Breast epithelium (tissue), 4 donors: Measurements from ENCODE around the gene BZW2. TPM values are rescaled to one million over a fixed set of nuclear protein-coding genes. Genes with fewer than 3 reads are reported as not detected.

Source experiments
- DNase-seq, 2 donors: peaks; one replicate each; pipeline ENCODE4 v3.0.0-alpha.2; 2019; ENCODE audit warnings: low spot score in 2 of 2
- H3K27ac ChIP-seq, 2 donors: fragments of 200-600 bp; sonication (generic) in 1 of 2; one replicate each; pipeline ENCODE4 v1.5.1; 2016 to 2019; ENCODE audit warnings: mild to moderate bottlenecking in 1 of 2
- H3K27me3 ChIP-seq, 2 donors: fragments of 200-600 bp; sonication (generic) in 1 of 2; one replicate each; pipeline versions ENCODE4 v1.5.1 to v1.6.0; 2017 to 2019; ENCODE audit warnings: control low read depth in 1 of 2, mild to moderate bottlenecking in 1 of 2
- H3K36me3 ChIP-seq: fragments of 200-600 bp; one replicate; pipeline ENCODE4 v1.5.1; 2019
- H3K4me1 ChIP-seq, 2 donors: fragments of 200-600 bp; sonication (generic); one replicate each; pipeline ENCODE4 v1.5.1; 2016 to 2019; ENCODE audit warnings: control low read depth in 1 of 2
- H3K4me3 ChIP-seq, 3 donors: fragments of 200-600 bp; sonication (generic); 1 replicate in 2 of 3; 2 replicates in 1 of 3; pipeline ENCODE4 v1.5.1; 2016 to 2019; ENCODE audit warnings: mild to moderate bottlenecking in 3 of 3, moderate library complexity in 2 of 3
- H3K9me3 ChIP-seq, 2 donors: fragments of 200-600 bp; sonication (generic) in 1 of 2; one replicate each; pipeline ENCODE4 v1.5.1; 2016 to 2019; ENCODE audit warnings: control low read depth in 1 of 2
- CTCF ChIP-seq, 3 donors: fragments of 450-650 bp; IDR thresholded peaks; one replicate each; pipeline ENCODE4 v1.5.1; 2016 to 2017; ENCODE audit warnings: antibody characterized with exemption in 3 of 3, mild to moderate bottlenecking in 3 of 3, moderate library complexity in 3 of 3
- POLR2A ChIP-seq: fragments of 450-650 bp; IDR thresholded peaks from one replicate; pipeline ENCODE4 v1.6.1; 2016; ENCODE audit warnings: antibody characterized with exemption, mild to moderate bottlenecking, moderate library complexity
- POLR2AphosphoS5 ChIP-seq, 3 donors: sonication (generic); formaldehyde crosslinking; IDR thresholded peaks; one replicate each; pipeline ENCODE4 v1.6.1; 2017; ENCODE audit warnings: antibody characterized with exemption in 3 of 3
- intact Hi-C: fragments of 100-400 bp; cut with DNase I; formaldehyde crosslinking; loops from one replicate; pipeline ENCODE4 v1.15.1; 2023; ENCODE audit warnings: low total_unique reads
- total RNA-seq, 3 donors: library from RNA; depleted of rRNA; stranded (reverse); fragments of >200 nt; gene quantifications; one replicate each; pipeline ENCODE4 v1.1.0, GENCODE V29; 2016

The BZW2 gene
- total RNA-seq, 3 donors from 2014 or later, result 55.7 to 68.8 (median 68.2) TPM

- TF ChIP-seq CTCF (IDR thresholded peaks at IDR 0.05), result no peak
- no peak for TF ChIP-seq POLR2A
- TF ChIP-seq POLR2AphosphoS5 (IDR thresholded peaks at IDR 0.05), result no peak
- intact Hi-C loops, result no loop called here
- DNase-seq, result no peak
- Histone ChIP-seq H3K4me1 (no peaks in the 10 kb centered on the region), H3K36me3 (no peaks in the 10 kb centered on the region), H3K27me3 (no peaks in the 10 kb centered on the region), H3K9me3 (no peaks in the 10 kb centered on the region), H3K4me3 (no peak overlapping the region), H3K27ac (no peak overlapping the region)
Observed at GRCh38 chr7:16734148-16734726, 88.3 kb downstream of the BZW2 start.

GRCh38 chr7:16735020-16735419, 89.0 kb downstream of the BZW2 start:
- H3K27ac ChIP-seq, result no peak overlapping the region
- no peak overlapping the region for H3K4me3 ChIP-seq
- H3K4me1 ChIP-seq, result no peaks in the 10 kb centered on the region
- no peaks in the 10 kb centered on the region for H3K9me3 ChIP-seq
- intact Hi-C loops, result no loop called here
- H3K36me3 ChIP-seq, result no peaks in the 10 kb centered on the region
- H3K27me3 ChIP-seq, result no peaks in the 10 kb centered on the region
- no peak for TF ChIP-seq CTCF (IDR thresholded peaks at IDR 0.05)
- TF ChIP-seq POLR2AphosphoS5 (IDR thresholded peaks at IDR 0.05), result no peak
- no peak for TF ChIP-seq POLR2A
- no peak for DNase-seq

GRCh38 chr7:16738011-16738688, 92.2 kb downstream of the BZW2 start:
- Histone ChIP-seq H3K27ac (no peak overlapping the region), H3K4me1 (no peaks in the 10 kb centered on the region), H3K9me3 (no peaks in the 10 kb centered on the region), H3K4me3 (no peak overlapping the region), H3K36me3 (no peaks in the 10 kb centered on the region), H3K27me3 (no peaks in the 10 kb centered on the region)
- TF ChIP-seq POLR2AphosphoS5 (IDR thresholded peaks at IDR 0.05), result no peak
- no peak for TF ChIP-seq CTCF (IDR thresholded peaks at IDR 0.05)
- TF ChIP-seq POLR2A, result no peak
- no peak for DNase-seq
- intact Hi-C loops, result no loop called here

- no peak overlapping the region for H3K27ac ChIP-seq
- H3K27me3 ChIP-seq, result no peaks in the 10 kb centered on the region
- H3K36me3 ChIP-seq, result no peaks in the 10 kb centered on the region
- H3K9me3 ChIP-seq, result no peaks in the 10 kb centered on the region
- no peak for TF ChIP-seq CTCF (IDR thresholded peaks at IDR 0.05)
- TF ChIP-seq POLR2AphosphoS5 (IDR thresholded peaks at IDR 0.05), result no peak
- H3K4me1 ChIP-seq, result no peaks in the 10 kb centered on the region
- intact Hi-C loops, result no loop called here
- no peak overlapping the region for H3K4me3 ChIP-seq
- no peak for DNase-seq
Observed at GRCh38 chr7:16739863-16740622, 94.1 kb downstream of the BZW2 start.

- DNase-seq, result no peak
- intact Hi-C loops, result no loop called here
Observed at GRCh38 chr7:16740623-16740953, 94.6 kb downstream of the BZW2 start.

More at GRCh38 chr7:16740623-16740953, 94.6 kb downstream of the BZW2 start:
- no peaks in the 10 kb centered on the region for H3K4me1 ChIP-seq
- no peaks in the 10 kb centered on the region for H3K27me3 ChIP-seq
- no peak for TF ChIP-seq POLR2A
- no peak for TF ChIP-seq CTCF (IDR thresholded peaks at IDR 0.05)
- TF ChIP-seq POLR2AphosphoS5 (IDR thresholded peaks at IDR 0.05), result no peak
- H3K9me3 ChIP-seq, result no peaks in the 10 kb centered on the region
- H3K27ac ChIP-seq, result no peak overlapping the region
- no peaks in the 10 kb centered on the region for H3K36me3 ChIP-seq
- H3K4me3 ChIP-seq, result no peak overlapping the region
